ENCODE results near the gene F2RL2. TPM values are rescaled to one million over a fixed set of nuclear protein-coding genes. Genes with fewer than 3 reads are reported as not detected.
A peak's percentile ranks its signal among the peaks of the same experiment; 100 is the strongest.

F2RL2 gene
- total and polyA plus RNA-seq, 2 of the 4 experiments (the other 2 are of a cell fraction), result 21.7 to 32.8 TPM

- H3K9ac ChIP-seq (ENCODE audit: low read depth, low read length), result no peak overlapping the region
- peak overlapping the region; percentile 40 to 61; a peak in 2 of 4 replicates for H4K8ac ChIP-seq (ENCODE audit: low read depth in 2 of 2, low read length in 2 of 2)
- peak overlapping the region; percentile 41; the same call in 1 of the 2 replicates for H3K23ac ChIP-seq (ENCODE audit: low read depth, low read length)
- no peaks in the 10 kb centered on the region for H3K9me3 ChIP-seq (ENCODE audit: control insufficient read depth, insufficient read depth, low read length)
- CTCF ChIA-PET, result no interaction called here
- H3K4me1 ChIP-seq (ENCODE audit: control insufficient read depth, insufficient read depth, low read length), result peaks cover 7% of the 10 kb centered on the region
- TF ChIP-seq CTCF (conservative IDR thresholded peaks at IDR 0.05; ENCODE audit: low read depth, low read length), result no peak
- TF ChIP-seq FOS (IDR thresholded peaks at IDR 0.05; ENCODE audit: low read depth, low read length), result no peak
- no peak for TF ChIP-seq RAD21 (IDR thresholded peaks at IDR 0.05; ENCODE audit: low read length)
- TF ChIP-seq MAZ (IDR thresholded peaks at IDR 0.05; ENCODE audit: borderline replicate concordance, low read depth, low read length), result no peak
- no peak for TF ChIP-seq SMC3 (IDR thresholded peaks at IDR 0.05; ENCODE audit: low read depth, low read length)
- TF ChIP-seq MXI1 (IDR thresholded peaks at IDR 0.05; ENCODE audit: borderline replicate concordance, low read depth, low read length), result no peak
- TF ChIP-seq NFE2L2 (IDR thresholded peaks at IDR 0.05; ENCODE audit: low read depth, low read length), result no peak
- no peak for TF ChIP-seq RFX5 (IDR thresholded peaks at IDR 0.05; ENCODE audit: low read depth, low read length)
- no peak for TF ChIP-seq CHD1 (IDR thresholded peaks at IDR 0.05; ENCODE audit: low read depth, low read length)
- no peak for TF ChIP-seq MAFK (IDR thresholded peaks at IDR 0.05; ENCODE audit: low read depth, low read length)
- TF ChIP-seq RCOR1 (IDR thresholded peaks at IDR 0.05; ENCODE audit: insufficient replicate concordance, low read length), result no peak
- H3K9me1 ChIP-seq (ENCODE audit: insufficient read depth, low read length), result peaks cover 5% of the 10 kb centered on the region; the same call in 1 of the 2 replicates
- H2AK5ac ChIP-seq (ENCODE audit: low read depth, low read length), result no peak overlapping the region
- in situ Hi-C loops (cut with MboI; ENCODE audit: low sequenced_read_pairs), result no loop called here
- peak overlapping the region; percentile 23; the same call in 1 of the 2 replicates for H4K91ac ChIP-seq (ENCODE audit: insufficient read depth, low read depth, low read length)
- dilution Hi-C loops (cut with HindIII; ENCODE audit: low sequenced_read_pairs, unreplicated experiment), result no loop called here
- no peak overlapping the region for H2BK15ac ChIP-seq (ENCODE audit: low read depth, low read length)
- H2BK120ac ChIP-seq (ENCODE audit: low read depth, low read length), result peak overlapping the region; percentile 88
- H3K27ac ChIP-seq (ENCODE audit: insufficient read depth, low read length), result peak overlapping the region; percentile 17; the same call in 1 of the 2 replicates
- peak overlapping the region; percentile 71; the same call in 1 of the 2 replicates for H3K4ac ChIP-seq (ENCODE audit: low read depth, low read length)
- H2BK5ac ChIP-seq (ENCODE audit: low read depth, low read length, poor library complexity, severe bottlenecking), result peak overlapping the region; percentile 69
- no peak overlapping the region for H2AFZ ChIP-seq (replicated peaks; ENCODE audit: low read length, poor library complexity)
- H4K5ac ChIP-seq (ENCODE audit: low read depth, low read length), result peak overlapping the region; percentile 93
- H3K18ac ChIP-seq (ENCODE audit: low read depth, low read length), result peak overlapping the region; percentile 71
- POLR2A ChIA-PET (ENCODE audit: unreplicated experiment), result no interaction called here
- ATAC-seq (ENCODE audit: low read depth), result peak; percentile 86
- BruUV-seq (replicated peaks), result no TSS peak
- no peaks in the 10 kb centered on the region for H3K27me3 ChIP-seq (ENCODE audit: control insufficient read depth, insufficient read depth, low read length)
- peak; percentile 49 for DNase-seq
- intact Hi-C loops (cut with micrococcal nuclease), result no loop called here
- H3K79me1 ChIP-seq (ENCODE audit: low read depth in 1 of 2, low read length in 2 of 2), result no peaks in the 10 kb centered on the region
- 0 out of 2 replicates have a peak overlapping the region, but pooled peaks have one; percentile 68 for H3K14ac ChIP-seq (replicated peaks; ENCODE audit: low read depth, low read length)
- H2AK9ac ChIP-seq (replicated peaks; ENCODE audit: low read depth, low read length, poor library complexity), result no peak overlapping the region
- H3K4me2 ChIP-seq (ENCODE audit: low read depth, low read length), result peak overlapping the region; percentile 58; the same call in 1 of the 2 replicates
- no peak overlapping the region for H3K56ac ChIP-seq (ENCODE audit: extremely low read depth, insufficient read depth, low read length)
- H3K36me3 ChIP-seq (ENCODE audit: control insufficient read depth, insufficient read depth, low read length), result no peaks in the 10 kb centered on the region
- WGBS, 2 experiments (ENCODE audit: extremely low coverage in 2 of 2, insufficient read length in 1 of 2), result no CpG with 5 or more reads among the region's 2 CpGs
- H3K4me3 ChIP-seq (ENCODE audit: insufficient read depth, low read depth, low read length), result no peak overlapping the region
- no peaks in the 10 kb centered on the region for H4K20me1 ChIP-seq (ENCODE audit: insufficient read depth, low read length)
- H2BK20ac ChIP-seq (ENCODE audit: low read depth, low read length), result peak overlapping the region; percentile 88
Measured at GRCh38 chr5:76672242-76672641, 49.0 kb upstream of the F2RL2 start.

Measured in IMR-90 (cell line).